Measurements from ENCODE around the gene TSC1. TPM values are rescaled to one million over a fixed set of nuclear protein-coding genes. Genes with fewer than 3 reads are reported as not detected.

TSC1 gene
- total and polyA plus RNA-seq, 2 experiments from 2014 or later = 21.1 to 52.3 TPM

GRCh38 chr9:132903574-132904492 lies 40.6 kb downstream of the TSC1 start:
- Histone ChIP-seq H3K9me3 (ENCODE audit: low read depth) (no peaks in the 10 kb centered on the region), H3K27ac (peak overlapping the region; percentile 67), H3K4me1 (ENCODE audit: low read depth) (peaks cover 5% of the 10 kb centered on the region), H3K4me3 (no peak overlapping the region), H3K36me3 (peaks cover 43% of the 10 kb centered on the region), H3K27me3 (no peaks in the 10 kb centered on the region)
- TF ChIP-seq CTCF (IDR thresholded peaks at IDR 0.05; ENCODE audit: low read depth, low read length) = no peak
- no peak for DNase-seq (ENCODE audit: low read depth in 1 of 2, low spot score in 1 of 2)

- DNase-seq (ENCODE audit: low read depth in 1 of 2, low spot score in 1 of 2) = peak; percentile 68 to 87
- Histone ChIP-seq H3K9me3 (ENCODE audit: low read depth) (no peaks in the 10 kb centered on the region), H3K4me3 (no peak overlapping the region), H3K4me1 (ENCODE audit: low read depth) (peaks cover 5% of the 10 kb centered on the region), H3K27ac (no peak overlapping the region), H3K27me3 (no peaks in the 10 kb centered on the region), H3K36me3 (peaks cover 57% of the 10 kb centered on the region)
- peak; percentile 86 for TF ChIP-seq CTCF (IDR thresholded peaks at IDR 0.05; ENCODE audit: low read depth, low read length)
Measured at GRCh38 chr9:132901858-132902831, 42.3 kb downstream of the TSC1 start.

- no peaks in the 10 kb centered on the region for H3K9me3 ChIP-seq (ENCODE audit: low read depth)
- H3K27ac ChIP-seq = no peak overlapping the region
- H3K4me1 ChIP-seq (ENCODE audit: low read depth) = no peaks in the 10 kb centered on the region
- H3K4me3 ChIP-seq = no peak overlapping the region
- no peaks in the 10 kb centered on the region for H3K27me3 ChIP-seq
- TF ChIP-seq CTCF (IDR thresholded peaks at IDR 0.05; ENCODE audit: low read depth, low read length) = no peak
- no peak for DNase-seq (ENCODE audit: low read depth in 1 of 2, low spot score in 1 of 2)
- H3K36me3 ChIP-seq = peaks cover 61% of the 10 kb centered on the region
Measured at GRCh38 chr9:132898051-132898450, 46.4 kb downstream of the TSC1 start.

- Histone ChIP-seq H3K27me3 (no peaks in the 10 kb centered on the region), H3K4me3 (no peak overlapping the region), H3K9me3 (ENCODE audit: low read depth) (no peaks in the 10 kb centered on the region), H3K36me3 (peaks cover 55% of the 10 kb centered on the region), H3K27ac (no peak overlapping the region), H3K4me1 (ENCODE audit: low read depth) (no peaks in the 10 kb centered on the region)
- peak in 1 of 2 donors; percentile 57 for DNase-seq (ENCODE audit: low read depth in 1 of 2, low spot score in 1 of 2)
- no peak for TF ChIP-seq CTCF (IDR thresholded peaks at IDR 0.05; ENCODE audit: low read depth, low read length)
Measured at GRCh38 chr9:132896906-132897305, 47.5 kb downstream of the TSC1 start.

- no peak for TF ChIP-seq CTCF (IDR thresholded peaks at IDR 0.05; ENCODE audit: low read depth, low read length)
- Histone ChIP-seq H3K27me3 (no peaks in the 10 kb centered on the region), H3K27ac (no peak overlapping the region), H3K4me1 (ENCODE audit: low read depth) (no peaks in the 10 kb centered on the region), H3K9me3 (ENCODE audit: low read depth) (no peaks in the 10 kb centered on the region), H3K36me3 (peaks cover 53% of the 10 kb centered on the region), H3K4me3 (no peak overlapping the region)
- DNase-seq (ENCODE audit: low read depth in 1 of 2, low spot score in 1 of 2) = peak in 1 of 2 donors; percentile 26
Measured at GRCh38 chr9:132896264-132896663, 48.2 kb downstream of the TSC1 start.

Data from cardiac muscle cell (in vitro differentiated cells and primary cell).